C1 segment of cervical spinal cord (tissue), 14 donors: ENCODE data around the gene AGBL4.
"Not testable (repeated sequence)": the region's sequence is repeated elsewhere in the genome, so short reads cannot be mapped to it uniquely, and the experiment has no call there.

Experiments
- DNase-seq, 14 donors: peaks; one replicate each; lab custom pipeline; 2025; lab: John Stamatoyannopoulos, UW

AGBL4 gene

GRCh38 chr1:49036700-49037099, 987.1 kb downstream of the AGBL4 start:
- DNase-seq: no peak

GRCh38 chr1:49028396-49028795, 995.4 kb downstream of the AGBL4 start:
- no peak for DNase-seq

- no peak for DNase-seq
Observed at GRCh38 chr1:49026230-49026811, 997.4 kb downstream of the AGBL4 start.

- DNase-seq: no peak
Observed at GRCh38 chr1:49016030-49016977, 1007.5 kb downstream of the AGBL4 start.

- DNase-seq: no peak
Observed at GRCh38 chr1:49013079-49013478, 1010.7 kb downstream of the AGBL4 start.

- DNase-seq: not testable (repeated sequence)
Observed at GRCh38 chr1:49002981-49003380, 1020.8 kb downstream of the AGBL4 start.

GRCh38 chr1:48999321-48999720, 1024.4 kb downstream of the AGBL4 start:
- no peak for DNase-seq

- no peak for DNase-seq
Observed at GRCh38 chr1:48996311-48996710, 1027.4 kb downstream of the AGBL4 start.

- DNase-seq: no peak
Observed at GRCh38 chr1:48988633-48989197, 1035.0 kb downstream of the AGBL4 start.

GRCh38 chr1:48979940-48980339, 1043.8 kb downstream of the AGBL4 start:
- no peak for DNase-seq

GRCh38 chr1:48978413-48978812, 1045.3 kb downstream of the AGBL4 start:
- DNase-seq: no peak

- DNase-seq: no peak
Observed at GRCh38 chr1:48977273-48977672, 1046.5 kb downstream of the AGBL4 start.

- DNase-seq: no peak
Observed at GRCh38 chr1:48969971-48970370, 1053.8 kb downstream of the AGBL4 start.

GRCh38 chr1:48967318-48967717, 1056.4 kb downstream of the AGBL4 start:
- no peak for DNase-seq

- no peak for DNase-seq
Observed at GRCh38 chr1:48966583-48966982, 1057.2 kb downstream of the AGBL4 start.

- no peak for DNase-seq
Observed at GRCh38 chr1:48960320-48960719, 1063.4 kb downstream of the AGBL4 start.

- no peak for DNase-seq
Observed at GRCh38 chr1:48955774-48956173, 1068.0 kb downstream of the AGBL4 start.

- DNase-seq: no peak
Observed at GRCh38 chr1:48953617-48954016, 1070.1 kb downstream of the AGBL4 start.

- no peak for DNase-seq
Observed at GRCh38 chr1:48948562-48948961, 1075.2 kb downstream of the AGBL4 start.

GRCh38 chr1:48947761-48948537, 1075.8 kb downstream of the AGBL4 start:
- no peak for DNase-seq

GRCh38 chr1:48946070-48946469, 1077.7 kb downstream of the AGBL4 start:
- no peak for DNase-seq

- DNase-seq: no peak
Observed at GRCh38 chr1:48944811-48945210, 1078.9 kb downstream of the AGBL4 start.
